GM12878 (cell line): ENCODE results near the gene PSME3. TPM values are rescaled to one million over a fixed set of nuclear protein-coding genes. Genes with fewer than 3 reads are reported as not detected.
A peak's percentile ranks its signal among the peaks of the same experiment; 100 is the strongest.

Experiments
- ATAC-seq: fragments of 200-7000 bp; cut with Tn5 transposase; 3 replicates; pipeline ENCODE4 v1.9.1; 2020; ENCODE audit warnings: mild to moderate bottlenecking, moderate library complexity
- BruUV-seq: library from RNA; stranded (reverse); fragments of 400-500 nt; replicated peaks from 2 replicates; lab custom pipeline; 2021; lab: Mats Ljungman, UMichigan
- CTCF ChIA-PET: fragments of 300-600 bp; sonication (Branson Sonifier 250); formaldehyde crosslinking; extraction: SDS; loops from one replicate; lab custom pipeline; 2021; ENCODE audit warnings: inconsistent platforms; lab: Yijun Ruan, JAX
- POLR2A ChIA-PET: fragments of 350-600 bp; formaldehyde crosslinking; extraction: SDS; loops from one replicate; lab custom pipeline; 2021; ENCODE audit warnings: inconsistent platforms; lab: Charles Lee
- RAD21 ChIA-PET: fragments of 300-600 bp; sonication (Branson Sonifier 250); formaldehyde crosslinking; loops from one replicate; lab custom pipeline; 2023; ENCODE audit warnings: antibody characterized with exemption; ENCODE audit not compliant: unreplicated experiment; lab: Charles Lee
- SMC1A ChIA-PET: fragments of 300-600 bp; sonication (Branson Sonifier 250); formaldehyde crosslinking; loops from one replicate; lab custom pipeline; 2023; ENCODE audit not compliant: unreplicated experiment, uncharacterized antibody; lab: Charles Lee
- DNase-seq: peaks from one replicate; pipeline ENCODE4 v3.0.0-alpha.2; 2011; ENCODE audit warnings: low read depth, low spot score
- FAIRE-seq: peaks from 3 replicates; lab custom pipeline; 2011; peaks lifted over from hg19 to GRCh38; lab: Jason Lieb, UNC
- H2AFZ ChIP-seq: 2 replicates; pipeline ENCODE4 v1.6.0; 2011; ENCODE audit warnings: low read depth, low read length, control low read depth; ENCODE audit not compliant: control insufficient read depth
- H3K27ac ChIP-seq: 2 replicates; pipeline ENCODE4 v1.5.1; 2011; ENCODE audit warnings: control low read depth; ENCODE audit not compliant: control insufficient read depth, insufficient read depth
- H3K27me3 ChIP-seq, 2 experiments: replicated peaks in 1 of 2; 2 replicates each; pipeline versions ENCODE4 v1.6.0 to v1.6.1; 2011; ENCODE audit warnings: low read length in 1 of 2; ENCODE audit not compliant: control insufficient read depth in 2 of 2, insufficient read depth in 2 of 2
- H3K36me3 ChIP-seq, 2 experiments: 2 replicates each; pipeline ENCODE4 v1.5.1; 2011; ENCODE audit warnings: low read length in 1 of 2; ENCODE audit not compliant: control insufficient read depth in 2 of 2, insufficient read depth in 2 of 2
- H3K4me1 ChIP-seq: 2 replicates; pipeline ENCODE4 v1.6.1; 2011; ENCODE audit warnings: mild to moderate bottlenecking, low read length, moderate library complexity, mixed read lengths; ENCODE audit not compliant: control insufficient read depth, insufficient read depth
- H3K4me2 ChIP-seq: 2 replicates; pipeline ENCODE4 v1.6.0; 2011; ENCODE audit warnings: control low read depth; ENCODE audit not compliant: control insufficient read depth, insufficient read depth
- H3K4me3 ChIP-seq: fragments of 200-600 bp; sonication (generic); 2 replicates; pipeline ENCODE4 v1.5.1; 2016
- H3K79me2 ChIP-seq: 2 replicates; pipeline ENCODE4 v1.6.0; 2011; ENCODE audit warnings: low read length; ENCODE audit not compliant: control insufficient read depth, insufficient read depth
- H3K9ac ChIP-seq: 2 replicates; pipeline ENCODE4 v1.8.0; 2011; ENCODE audit warnings: low read length, control low read depth, mixed read lengths; ENCODE audit not compliant: control insufficient read depth, insufficient read depth
- H3K9me3 ChIP-seq: replicated peaks from 3 replicates; pipeline ENCODE4 v1.5.1; 2011; ENCODE audit warnings: mild to moderate bottlenecking, low read length; ENCODE audit not compliant: control insufficient read depth, insufficient read depth
- H4K20me1 ChIP-seq: 2 replicates; pipeline ENCODE4 v1.6.0; 2011; ENCODE audit not compliant: control insufficient read depth, insufficient read depth
- CBFB ChIP-seq: IDR thresholded peaks from 2 replicates; pipeline ENCODE4 v1.6.1; 2016; ENCODE audit warnings: antibody characterized with exemption, low read depth
- KDM1A ChIP-seq: fragments of 200-600 bp; sonication (generic); IDR thresholded peaks from 2 replicates; pipeline ENCODE4 v1.6.1; 2016; ENCODE audit warnings: borderline replicate concordance
- NFIC ChIP-seq: IDR thresholded peaks from 2 replicates; pipeline ENCODE4 v1.6.1; 2012; ENCODE audit warnings: low read depth, mild to moderate bottlenecking, inconsistent platforms, low read length, moderate library complexity
- POLR2A ChIP-seq: IDR thresholded peaks from 2 replicates; pipeline ENCODE4 v1.6.1; 2011; ENCODE audit warnings: low read depth, mild to moderate bottlenecking, low read length
- POLR2AphosphoS2 ChIP-seq: IDR thresholded peaks from 2 replicates; pipeline ENCODE4 v1.6.1; 2011; ENCODE audit warnings: low read depth, mild to moderate bottlenecking, low read length, improper control_type of control experiment, moderate library complexity
- POLR2AphosphoS5 ChIP-seq: IDR thresholded peaks from 2 replicates; pipeline ENCODE4 v1.6.1; 2011; ENCODE audit warnings: mild to moderate bottlenecking, low read length, inconsistent platforms
- POU2F2 ChIP-seq: IDR thresholded peaks from 3 replicates; pipeline ENCODE4 v1.6.1; 2011; ENCODE audit warnings: low read depth, mild to moderate bottlenecking, low read length, borderline replicate concordance
- RAD51 ChIP-seq: fragments of 450-650 bp; IDR thresholded peaks from 2 replicates; pipeline ENCODE4 v1.6.1; 2016; ENCODE audit warnings: moderate library complexity, mild to moderate bottlenecking, inconsistent platforms
- SMAD5 ChIP-seq: IDR thresholded peaks from 2 replicates; pipeline ENCODE4 v1.6.1; 2016; ENCODE audit warnings: antibody characterized with exemption, low read depth
- SMC3 ChIP-seq: IDR thresholded peaks from 2 replicates; pipeline ENCODE4 v1.6.1; 2011; ENCODE audit warnings: low read length, improper control_type of control experiment, borderline replicate concordance
- SP1 ChIP-seq: IDR thresholded peaks from one replicate; pipeline ENCODE4 v1.6.1; 2011; ENCODE audit warnings: low read depth, low read length
- SRF ChIP-seq, 2 experiments: IDR thresholded peaks; 2 replicates each; pipeline ENCODE4 v1.6.1; 2011; ENCODE audit warnings: low read depth in 2 of 2, low read length in 2 of 2, mild to moderate bottlenecking in 1 of 2, moderate library complexity in 1 of 2
- WRNIP1 ChIP-seq: IDR thresholded peaks from 2 replicates; pipeline ENCODE4 v1.6.1; 2011; ENCODE audit warnings: low read depth, low read length, improper control_type of control experiment, borderline replicate concordance
- WGBS: methylation state at CpG from one replicate; pipeline ENCODE4 v1.1.6; 2016; ENCODE audit warnings: low lambda C conversion rate; ENCODE audit not compliant: insufficient replicate concordance, insufficient coverage; ENCODE audit errors: missing lambda C conversion rate; 5-methylcytosine and 5-hydroxymethylcytosine counted together
- in situ Hi-C: fragments of 300-500 bp; cut with MboI; formaldehyde crosslinking; loops from 9 replicates; pipeline ENCODE4 v1.14.3; 2018; ENCODE audit warnings: mixed read lengths
- intact Hi-C: fragments of 100-400 bp; cut with micrococcal nuclease; formaldehyde crosslinking; loops from one replicate; pipeline ENCODE4 v1.14.2; 2022; ENCODE audit not compliant: unreplicated experiment
- polyA plus RNA-seq, 11 experiments: library from polyadenylated mRNA; depleted of rRNA in 4 of 11; unstranded in 6 of 11; stranded (reverse) in 5 of 11; fragments of >200 nt; fragmentation: Nextera tagmentation in 4 of 11; fragmentation: Illumina TruSeq in 1 of 11; extraction: Ambion mirVana in 4 of 11; extraction: Trizol in 1 of 11; gene quantifications; 1 replicate in 1 of 11; 2 replicates in 10 of 11; pipeline versions ENCODE4 v1.2.1 to v1.2.3, GENCODE V29; 2011 to 2016; ENCODE audit warnings: inconsistent platforms in 2 of 11, missing spikeins in 2 of 11, low read depth in 1 of 11
- total RNA-seq, 4 experiments: library from RNA; depleted of rRNA in 3 of 4; stranded (reverse); fragments of >200 nt in 3 of 4; fragmentation: Illumina TruSeq in 1 of 4; extraction: Trizol in 1 of 4; gene quantifications; 2 replicates each; pipeline versions ENCODE4 v1.2.1 to v1.2.3, GENCODE V29; 2013 to 2021
- TF ChIP-seq, protein P1 (sequence below): fragments of 450-650 bp; IDR thresholded peaks from 2 replicates; pipeline ENCODE4 v1.6.1; 2018; ENCODE audit warnings: mild to moderate bottlenecking, low read depth, moderate library complexity; ENCODE audit not compliant: partially characterized antibody

PSME3 gene
- total and polyA plus RNA-seq, 10 of the 15 experiments (the other 5 are each of a cell fraction or from before 2014, with no cell fraction given), result 26.9 to 330 (median 137) TPM

GRCh38 chr17:42835732-42836131 lies 2.5 kb downstream of the PSME3 start:
- Histone ChIP-seq H3K9ac (no peak overlapping the region), H3K36me3 (peaks cover 2 to 23% of the 10 kb centered on the region in 2 experiments; a peak in 3 of 4 replicates), H3K4me3 (no peak overlapping the region), H3K27me3 (no peaks in the 10 kb centered on the region), H3K4me2 (no peak overlapping the region), H2AFZ (no peak overlapping the region), H4K20me1 (no peaks in the 10 kb centered on the region), H3K9me3 (no peaks in the 10 kb centered on the region; the same call in 2 of the 3 replicates), H3K4me1 (peaks cover 5% of the 10 kb centered on the region; the same call in 1 of the 2 replicates), H3K27ac (no peak overlapping the region), H3K79me2 (peaks cover 30% of the 10 kb centered on the region)
- in situ Hi-C loops (no loop called here), intact Hi-C loops (no loop called here)
- 89% methylated on average over 6 of the region's 6 CpGs for WGBS
- no peak for ATAC-seq
- ChIA-PET RAD21 (no interaction called here), SMC1A (interaction anchor here (0.6 to 1.6 kb wide), 4 partner anchors 11 to 163 kb away, joined by 3 to 4 read pairs (median 4); partner anchors contain the start of gene RPL27), CTCF (interaction anchor here (0.7 to 6.8 kb wide), 5 partner anchors 10 to 162 kb away, joined by 3 to 81 read pairs (median 5); partner anchors contain the start of genes BECN1 and RPL27), POLR2A (interaction anchor here (0.6 to 0.8 kb wide), 2 partner anchors 11 to 40 kb away, joined by 3 to 4 read pairs; partner anchors contain the start of gene BECN1)
- no TSS peak for BruUV-seq
- DNase-seq, result no peak
- TF ChIP-seq POLR2AphosphoS5 (0 out of 2 replicates have a peak, but pooled peaks have one; percentile 34), POU2F2 (no peak), KDM1A (no peak), NFIC (no peak), RAD51 (no peak)
- FAIRE-seq, result no peak

GRCh38 chr17:42841975-42842685 lies 8.9 kb downstream of the PSME3 start:
- WGBS, result 82% methylated on average over 11 of the region's 11 CpGs
- no peaks in the 10 kb centered on the region; the same call in 1 of the 2 replicates for H3K4me1 ChIP-seq
- H3K4me3 ChIP-seq, result no peak overlapping the region
- ChIA-PET CTCF (interaction anchor here (1.6 to 4.7 kb wide), 2 partner anchors 87 to 156 kb away, joined by 5 to 38 read pairs; partner anchors contain the start of gene RPL27), POLR2A (interaction anchor here (1.2 kb wide), 1 partner anchor 23 kb away, joined by 3 read pairs; no protein-coding TSS in a partner anchor), SMC1A (interaction anchor here (0.9 to 1.7 kb wide), 2 partner anchors 87 to 156 kb away, joined by 3 to 7 read pairs; partner anchors contain the start of gene RPL27), RAD21 (interaction anchor here (0.6 kb wide), 1 partner anchor 166 kb away, joined by 5 read pairs; no protein-coding TSS in a partner anchor)
- TF ChIP-seq CBFB (no peak), SRF (IDR thresholded peaks at IDR 0.05; ENCODE audit: low read depth in 2 of 2, low read length in 2 of 2) (no peak), POLR2AphosphoS5 (peak; percentile 24), SMAD5 (no peak), SMC3 (no peak), WRNIP1 (no peak), POLR2AphosphoS2 (no peak), SP1 (no peak), POLR2A (peak; percentile 30; the same call in 1 of the 2 replicates)
- TF ChIP-seq, protein P1, sequence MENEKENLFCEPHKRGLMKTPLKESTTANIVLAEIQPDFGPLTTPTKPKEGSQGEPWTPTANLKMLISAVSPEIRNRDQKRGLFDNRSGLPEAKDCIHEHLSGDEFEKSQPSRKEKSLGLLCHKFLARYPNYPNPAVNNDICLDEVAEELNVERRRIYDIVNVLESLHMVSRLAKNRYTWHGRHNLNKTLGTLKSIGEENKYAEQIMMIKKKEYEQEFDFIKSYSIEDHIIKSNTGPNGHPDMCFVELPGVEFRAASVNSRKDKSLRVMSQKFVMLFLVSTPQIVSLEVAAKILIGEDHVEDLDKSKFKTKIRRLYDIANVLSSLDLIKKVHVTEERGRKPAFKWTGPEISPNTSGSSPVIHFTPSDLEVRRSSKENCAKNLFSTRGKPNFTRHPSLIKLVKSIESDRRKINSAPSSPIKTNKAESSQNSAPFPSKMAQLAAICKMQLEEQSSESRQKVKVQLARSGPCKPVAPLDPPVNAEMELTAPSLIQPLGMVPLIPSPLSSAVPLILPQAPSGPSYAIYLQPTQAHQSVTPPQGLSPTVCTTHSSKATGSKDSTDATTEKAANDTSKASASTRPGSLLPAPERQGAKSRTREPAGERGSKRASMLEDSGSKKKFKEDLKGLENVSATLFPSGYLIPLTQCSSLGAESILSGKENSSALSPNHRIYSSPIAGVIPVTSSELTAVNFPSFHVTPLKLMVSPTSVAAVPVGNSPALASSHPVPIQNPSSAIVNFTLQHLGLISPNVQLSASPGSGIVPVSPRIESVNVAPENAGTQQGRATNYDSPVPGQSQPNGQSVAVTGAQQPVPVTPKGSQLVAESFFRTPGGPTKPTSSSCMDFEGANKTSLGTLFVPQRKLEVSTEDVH, result no peak
- no peaks in the 10 kb centered on the region for H3K79me2 ChIP-seq
- intact Hi-C loops (loop anchor here (2.0 to 10.0 kb wide), 2 partner anchors 95 to 153 kb away; partner anchors contain the start of gene RPL27), in situ Hi-C loops (no loop called here)
- no peak for FAIRE-seq
- H3K9ac ChIP-seq, result no peak overlapping the region
- no peak overlapping the region for H2AFZ ChIP-seq
- no peak for DNase-seq
- no peak overlapping the region for H3K27ac ChIP-seq
- ATAC-seq, result no peak
- H3K4me2 ChIP-seq, result no peak overlapping the region
- BruUV-seq, result TSS peak; percentile 39
- H3K36me3 ChIP-seq, result peaks cover 16 to 41% of the 10 kb centered on the region in 2 experiments
- H3K27me3 ChIP-seq, result no peaks in the 10 kb centered on the region
- H3K9me3 ChIP-seq, result no peaks in the 10 kb centered on the region
- H4K20me1 ChIP-seq, result no peaks in the 10 kb centered on the region
